ENCODE results near the gene TSPAN32.
"Not testable (repeated sequence)": the region's sequence is repeated elsewhere in the genome, so short reads cannot be mapped to it uniquely, and the experiment has no call there.

Gene TSPAN32

GRCh38 chr11:2327032-2327431 is 25.2 kb downstream of the TSPAN32 start:
- TF ChIP-seq CTCF (IDR thresholded peaks at IDR 0.05; ENCODE audit: insufficient read depth, low read depth, low read length, missing control alignments) = no peak

GRCh38 chr11:2328021-2328420 is 26.2 kb downstream of the TSPAN32 start:
- DNase-seq (ENCODE audit: low read depth) = no peak
- no peak overlapping the region for H3K4me3 ChIP-seq (ENCODE audit: low read length)
- TF ChIP-seq CTCF (IDR thresholded peaks at IDR 0.05; ENCODE audit: insufficient read depth, low read depth, low read length, missing control alignments) = no peak

More at GRCh38 chr11:2327032-2327431, 25.2 kb downstream of the TSPAN32 start:
- H3K4me3 ChIP-seq (ENCODE audit: low read length) = no peak overlapping the region
- DNase-seq (ENCODE audit: low read depth) = no peak

GRCh38 chr11:2328656-2329354 is 27.0 kb downstream of the TSPAN32 start:
- no peak overlapping the region for H3K4me3 ChIP-seq (ENCODE audit: low read length)
- no peak for DNase-seq (ENCODE audit: low read depth)
- no peak for TF ChIP-seq CTCF (IDR thresholded peaks at IDR 0.05; ENCODE audit: insufficient read depth, low read depth, low read length, missing control alignments)

- no peak overlapping the region for H3K4me3 ChIP-seq (ENCODE audit: low read length)
- no peak for TF ChIP-seq CTCF (IDR thresholded peaks at IDR 0.05; ENCODE audit: insufficient read depth, low read depth, low read length, missing control alignments)
- DNase-seq (ENCODE audit: low read depth) = no peak
Observed at GRCh38 chr11:2329551-2329950, 27.7 kb downstream of the TSPAN32 start.

GRCh38 chr11:2330696-2331095 is 28.9 kb downstream of the TSPAN32 start:
- no peak overlapping the region for H3K4me3 ChIP-seq (ENCODE audit: low read length)
- TF ChIP-seq CTCF (IDR thresholded peaks at IDR 0.05; ENCODE audit: insufficient read depth, low read depth, low read length, missing control alignments) = no peak

GRCh38 chr11:2331404-2331803 is 29.6 kb downstream of the TSPAN32 start:
- no peak for DNase-seq (ENCODE audit: low read depth)
- TF ChIP-seq CTCF (IDR thresholded peaks at IDR 0.05; ENCODE audit: insufficient read depth, low read depth, low read length, missing control alignments) = no peak
- no peak overlapping the region for H3K4me3 ChIP-seq (ENCODE audit: low read length)

More at GRCh38 chr11:2330696-2331095, 28.9 kb downstream of the TSPAN32 start:
- no peak for DNase-seq (ENCODE audit: low read depth)

GRCh38 chr11:2332569-2332968 is 30.8 kb downstream of the TSPAN32 start:
- H3K4me3 ChIP-seq (ENCODE audit: low read length); DNase-seq (ENCODE audit: low read depth): not testable (repeated sequence)

GRCh38 chr11:2333486-2334205 is 31.8 kb downstream of the TSPAN32 start:
- not testable (repeated sequence) for DNase-seq (ENCODE audit: low read depth); H3K4me3 ChIP-seq (ENCODE audit: low read length)

GRCh38 chr11:2335286-2335685 is 33.5 kb downstream of the TSPAN32 start:
- not testable (repeated sequence) for DNase-seq (ENCODE audit: low read depth); H3K4me3 ChIP-seq (ENCODE audit: low read length)

Measured in epithelial cell of esophagus (primary cell).